ENCODE results near the gene LRFN3. TPM values are rescaled to one million over a fixed set of nuclear protein-coding genes. Genes with fewer than 3 reads are reported as not detected.

Gene LRFN3
- total and polyA plus RNA-seq, 2 of the 13 experiments (the other 11 are each of a cell fraction or from before 2014, with no cell fraction given): 0.74 to 1.6 TPM

DNA sequence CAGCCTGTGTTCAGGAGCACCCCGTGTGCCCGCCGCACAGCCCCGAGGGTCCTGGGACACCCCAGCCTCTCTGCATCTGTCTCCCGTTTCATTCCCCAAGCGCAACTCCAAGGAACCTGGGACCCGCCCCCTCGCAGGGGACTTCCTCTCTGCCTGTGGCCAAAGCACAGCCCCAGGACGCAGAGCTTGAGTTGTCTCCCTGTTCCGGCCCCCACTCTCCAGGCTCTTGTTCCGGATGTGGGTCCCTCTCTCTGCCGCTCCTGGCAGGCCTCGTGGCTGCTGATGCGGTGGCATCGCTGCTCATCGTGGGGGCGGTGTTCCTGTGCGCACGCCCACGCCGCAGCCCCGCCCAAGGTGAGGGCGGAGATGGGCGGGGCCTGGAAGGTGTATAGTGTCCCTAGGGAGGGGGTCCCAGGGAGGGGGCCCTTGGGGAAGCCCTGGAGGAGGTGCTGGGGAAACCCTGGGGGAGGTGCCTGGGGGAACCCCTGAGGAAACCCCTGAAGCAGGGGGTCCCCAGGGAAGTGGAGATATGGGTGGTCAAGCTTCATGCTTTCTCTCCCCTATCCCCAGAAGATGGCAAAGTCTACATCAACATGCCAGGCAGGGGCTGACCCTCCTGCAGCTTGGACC, 32.5 kb upstream of the LRFN3 start:
- intact Hi-C loops (cut with micrococcal nuclease; ENCODE audit: unreplicated experiment) (loop anchor here (5.0 kb wide), 1 partner anchor 34 kb away; the partner anchor contains the start of gene LRFN3), in situ Hi-C loops (cut with HindIII; ENCODE audit: extremely low pct_ligation_motif_present, low pct_unique_long_range_greater_than_20kb) (no loop called here)
- Histone ChIP-seq H2AFZ (ENCODE audit: low read length) (no peak overlapping the region), H3K4me1 (ENCODE audit: insufficient read depth, low read length) (peaks cover 53% of the 10 kb centered on the region), H3K9ac (ENCODE audit: insufficient read depth, low read depth, low read length) (peak overlapping the region; percentile 26; the same call in 1 of the 2 replicates), H3K4me2 (ENCODE audit: low read depth, low read length) (peak overlapping the region; percentile 72), H3K4me3 (replicated peaks in 1 of 3; ENCODE audit: insufficient read depth in 1 of 3, low read depth in 2 of 3, low read length in 3 of 3) (peak overlapping the region in 2 of 3 experiments; percentile 51 to 65; a peak in 4 of 6 replicates), H3K79me2 (ENCODE audit: insufficient read depth, low read length) (no peaks in the 10 kb centered on the region), H3K9me3 (ENCODE audit: low read length) (no peaks in the 10 kb centered on the region), H3K27me3 (ENCODE audit: control insufficient read depth in 1 of 2, insufficient read depth in 2 of 2, low read length in 2 of 2) (peaks cover 0 to 15% of the 10 kb centered on the region in 2 experiments; a peak in 3 of 5 replicates), H4K20me1 (ENCODE audit: insufficient read depth, low read length) (no peaks in the 10 kb centered on the region), H3K27ac (ENCODE audit: extremely low read length, insufficient read depth, low read length) (no peak overlapping the region), H3K36me3 (replicated peaks in 1 of 2; ENCODE audit: control insufficient read depth in 1 of 2, insufficient read depth in 2 of 2, low read length in 2 of 2) (no peaks in the 10 kb centered on the region)
- DNase-seq (ENCODE audit: low spot score): peak; percentile 52
- 0% methylated on average over 10 of the region's 24 CpGs for WGBS (ENCODE audit: low lambda C conversion rate)
- FAIRE-seq: no peak
- ChIA-PET CTCF (ENCODE audit: low intra/inter-chr PET ratio, low total read pairs) (no interaction called here), POLR2A (no interaction called here)
- BruUV-seq (replicated peaks): no TSS peak
- peak; percentile 35 for ATAC-seq
- no peak for TF ChIP-seq SP140L (CRISPR knock-in tag; IDR thresholded peaks at IDR 0.05; ENCODE audit: borderline replicate concordance)
- TF ChIP-seq ZNF550 (CRISPR knock-in tag; IDR thresholded peaks at IDR 0.05; ENCODE audit: borderline replicate concordance): no peak
- TF ChIP-seq KMT2B (CRISPR knock-in tag; IDR thresholded peaks at IDR 0.05): no peak
- TF ChIP-seq, protein P1, sequence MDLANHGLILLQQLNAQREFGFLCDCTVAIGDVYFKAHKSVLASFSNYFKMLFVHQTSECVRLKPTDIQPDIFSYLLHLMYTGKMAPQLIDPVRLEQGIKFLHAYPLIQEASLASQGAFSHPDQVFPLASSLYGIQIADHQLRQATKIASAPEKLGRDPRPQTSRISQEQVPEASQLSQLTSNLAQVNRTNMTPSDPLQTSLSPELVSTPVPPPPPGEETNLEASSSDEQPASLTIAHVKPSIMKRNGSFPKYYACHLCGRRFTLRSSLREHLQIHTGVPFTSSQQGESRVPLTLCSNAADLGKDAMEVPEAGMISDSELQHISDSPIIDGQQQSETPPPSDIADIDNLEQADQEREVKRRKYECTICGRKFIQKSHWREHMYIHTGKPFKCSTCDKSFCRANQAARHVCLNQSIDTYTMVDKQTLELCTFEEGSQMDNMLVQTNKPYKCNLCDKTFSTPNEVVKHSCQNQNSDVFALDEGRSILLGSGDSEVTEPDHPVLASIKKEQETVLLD (CRISPR knock-in tag; IDR thresholded peaks at IDR 0.05; ENCODE audit: low read depth): no peak
- TF ChIP-seq SAP130 (CRISPR knock-in tag; IDR thresholded peaks at IDR 0.05; ENCODE audit: low read depth): peak; percentile 79
- no peak for TF ChIP-seq ZNF292 (CRISPR knock-in tag; IDR thresholded peaks at IDR 0.05; ENCODE audit: borderline replicate concordance, low read depth)
- TF ChIP-seq REPIN1 (CRISPR knock-in tag; IDR thresholded peaks at IDR 0.05; ENCODE audit: borderline replicate concordance, low read depth): no peak
- TF ChIP-seq, protein P2, sequence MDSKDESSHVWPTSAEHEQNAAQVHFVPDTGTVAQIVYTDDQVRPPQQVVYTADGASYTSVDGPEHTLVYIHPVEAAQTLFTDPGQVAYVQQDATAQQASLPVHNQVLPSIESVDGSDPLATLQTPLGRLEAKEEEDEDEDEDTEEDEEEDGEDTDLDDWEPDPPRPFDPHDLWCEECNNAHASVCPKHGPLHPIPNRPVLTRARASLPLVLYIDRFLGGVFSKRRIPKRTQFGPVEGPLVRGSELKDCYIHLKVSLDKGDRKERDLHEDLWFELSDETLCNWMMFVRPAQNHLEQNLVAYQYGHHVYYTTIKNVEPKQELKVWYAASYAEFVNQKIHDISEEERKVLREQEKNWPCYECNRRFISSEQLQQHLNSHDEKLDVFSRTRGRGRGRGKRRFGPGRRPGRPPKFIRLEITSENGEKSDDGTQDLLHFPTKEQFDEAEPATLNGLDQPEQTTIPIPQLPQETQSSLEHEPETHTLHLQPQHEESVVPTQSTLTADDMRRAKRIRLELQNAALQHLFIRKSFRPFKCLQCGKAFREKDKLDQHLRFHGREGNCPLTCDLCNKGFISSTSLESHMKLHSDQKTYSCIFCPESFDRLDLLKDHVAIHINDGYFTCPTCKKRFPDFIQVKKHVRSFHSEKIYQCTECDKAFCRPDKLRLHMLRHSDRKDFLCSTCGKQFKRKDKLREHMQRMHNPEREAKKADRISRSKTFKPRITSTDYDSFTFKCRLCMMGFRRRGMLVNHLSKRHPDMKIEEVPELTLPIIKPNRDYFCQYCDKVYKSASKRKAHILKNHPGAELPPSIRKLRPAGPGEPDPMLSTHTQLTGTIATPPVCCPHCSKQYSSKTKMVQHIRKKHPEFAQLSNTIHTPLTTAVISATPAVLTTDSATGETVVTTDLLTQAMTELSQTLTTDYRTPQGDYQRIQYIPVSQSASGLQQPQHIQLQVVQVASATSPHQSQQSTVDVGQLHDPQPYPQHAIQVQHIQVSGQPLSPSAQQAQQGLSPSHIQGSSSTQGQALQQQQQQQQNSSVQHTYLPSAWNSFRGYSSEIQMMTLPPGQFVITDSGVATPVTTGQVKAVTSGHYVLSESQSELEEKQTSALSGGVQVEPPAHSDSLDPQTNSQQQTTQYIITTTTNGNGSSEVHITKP (CRISPR knock-in tag; IDR thresholded peaks at IDR 0.05; ENCODE audit: low read depth): 0 out of 2 replicates have a peak, but pooled peaks have one; percentile 18
- TF ChIP-seq HNRNPL (IDR thresholded peaks at IDR 0.05; ENCODE audit: low read depth, low read length): 0 out of 2 replicates have a peak, but pooled peaks have one; percentile 29
- TF ChIP-seq RFX5 (IDR thresholded peaks at IDR 0.05; ENCODE audit: low read depth, low read length): no peak
- TF ChIP-seq, protein P3, sequence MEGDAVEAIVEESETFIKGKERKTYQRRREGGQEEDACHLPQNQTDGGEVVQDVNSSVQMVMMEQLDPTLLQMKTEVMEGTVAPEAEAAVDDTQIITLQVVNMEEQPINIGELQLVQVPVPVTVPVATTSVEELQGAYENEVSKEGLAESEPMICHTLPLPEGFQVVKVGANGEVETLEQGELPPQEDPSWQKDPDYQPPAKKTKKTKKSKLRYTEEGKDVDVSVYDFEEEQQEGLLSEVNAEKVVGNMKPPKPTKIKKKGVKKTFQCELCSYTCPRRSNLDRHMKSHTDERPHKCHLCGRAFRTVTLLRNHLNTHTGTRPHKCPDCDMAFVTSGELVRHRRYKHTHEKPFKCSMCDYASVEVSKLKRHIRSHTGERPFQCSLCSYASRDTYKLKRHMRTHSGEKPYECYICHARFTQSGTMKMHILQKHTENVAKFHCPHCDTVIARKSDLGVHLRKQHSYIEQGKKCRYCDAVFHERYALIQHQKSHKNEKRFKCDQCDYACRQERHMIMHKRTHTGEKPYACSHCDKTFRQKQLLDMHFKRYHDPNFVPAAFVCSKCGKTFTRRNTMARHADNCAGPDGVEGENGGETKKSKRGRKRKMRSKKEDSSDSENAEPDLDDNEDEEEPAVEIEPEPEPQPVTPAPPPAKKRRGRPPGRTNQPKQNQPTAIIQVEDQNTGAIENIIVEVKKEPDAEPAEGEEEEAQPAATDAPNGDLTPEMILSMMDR (CRISPR knock-in tag; IDR thresholded peaks at IDR 0.05): no peak
- TF ChIP-seq ZNF484 (CRISPR knock-in tag; IDR thresholded peaks at IDR 0.05; ENCODE audit: borderline replicate concordance, low read depth): no peak
- TF ChIP-seq ZNF317 (CRISPR knock-in tag; IDR thresholded peaks at IDR 0.05): no peak
- no peak for TF ChIP-seq ZNF549 (CRISPR knock-in tag; IDR thresholded peaks at IDR 0.05)
- TF ChIP-seq TGIF2 (CRISPR knock-in tag; IDR thresholded peaks at IDR 0.05): peak; percentile 47; the same call in 1 of the 2 replicates
- no peak for TF ChIP-seq CREB1 (IDR thresholded peaks at IDR 0.05)
- TF ChIP-seq CREB1 (CRISPR knock-in tag; IDR thresholded peaks at IDR 0.05): peak; percentile 35; the same call in 1 of the 2 replicates
- no peak for TF ChIP-seq TCF7L2 (IDR thresholded peaks at IDR 0.05; ENCODE audit: low read depth, low read length)
- no peak; the same call in 1 of the 2 replicates for TF ChIP-seq ZNF607 (CRISPR knock-in tag; IDR thresholded peaks at IDR 0.05; ENCODE audit: borderline replicate concordance)

Measured in HepG2 (cell line).